ENCODE measurements around the gene ASTN2.

Gene ASTN2

GRCh38 chr9:117293206-117294114, 121.4 kb downstream of the ASTN2 start:
- DNase-seq (ENCODE audit: insufficient read length, low spot score): no peak
- no peak for FAIRE-seq
- no peak for TF ChIP-seq CTCF (IDR thresholded peaks at IDR 0.05; ENCODE audit: insufficient read depth, missing control alignments)

DNA sequence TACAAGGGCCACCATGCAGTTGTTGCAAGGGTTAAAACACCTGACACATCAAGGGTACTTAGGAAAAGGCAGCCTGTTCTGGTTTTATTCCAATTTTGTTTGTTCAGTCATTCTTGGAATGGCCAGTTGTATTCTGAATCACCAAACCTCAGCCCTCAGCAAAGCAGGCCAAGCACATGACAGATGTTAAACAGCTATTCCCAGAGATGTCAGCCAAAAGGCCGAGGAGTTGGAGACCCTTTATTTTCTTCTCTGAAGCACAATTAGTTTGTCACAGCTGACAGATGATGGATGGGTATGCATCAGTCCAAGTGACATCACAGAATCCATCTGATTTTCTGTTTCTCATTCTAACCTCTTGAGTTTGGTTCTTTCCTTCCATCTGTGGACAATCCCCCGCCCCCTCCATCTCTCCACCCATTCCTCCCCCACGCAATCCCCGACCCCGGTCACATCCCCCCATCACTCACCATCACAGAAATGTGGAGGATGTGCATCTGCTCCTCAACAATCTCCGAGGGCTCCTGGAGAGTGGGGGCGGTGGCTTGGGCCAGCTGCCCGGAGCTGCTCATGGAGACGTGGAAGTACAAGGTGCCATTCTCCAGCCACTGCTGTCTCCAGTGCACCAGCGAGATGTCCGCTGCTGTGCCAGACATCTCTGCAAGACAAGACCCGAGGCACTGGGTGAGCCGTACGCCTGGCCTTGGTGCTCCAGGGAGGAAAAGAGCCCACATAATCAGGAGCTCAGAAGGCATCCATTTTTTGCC, 123.8 kb downstream of the ASTN2 start:
- FAIRE-seq (no peak), DNase-seq (ENCODE audit: insufficient read length, low spot score) (no peak)
- TF ChIP-seq CTCF (IDR thresholded peaks at IDR 0.05; ENCODE audit: insufficient read depth, missing control alignments): no peak

- TF ChIP-seq CTCF (IDR thresholded peaks at IDR 0.05; ENCODE audit: insufficient read depth, missing control alignments): no peak
- no peak for DNase-seq (ENCODE audit: insufficient read length, low spot score)
- no peak for FAIRE-seq
Measured at GRCh38 chr9:117290306-117290840, 124.5 kb downstream of the ASTN2 start.

DNA sequence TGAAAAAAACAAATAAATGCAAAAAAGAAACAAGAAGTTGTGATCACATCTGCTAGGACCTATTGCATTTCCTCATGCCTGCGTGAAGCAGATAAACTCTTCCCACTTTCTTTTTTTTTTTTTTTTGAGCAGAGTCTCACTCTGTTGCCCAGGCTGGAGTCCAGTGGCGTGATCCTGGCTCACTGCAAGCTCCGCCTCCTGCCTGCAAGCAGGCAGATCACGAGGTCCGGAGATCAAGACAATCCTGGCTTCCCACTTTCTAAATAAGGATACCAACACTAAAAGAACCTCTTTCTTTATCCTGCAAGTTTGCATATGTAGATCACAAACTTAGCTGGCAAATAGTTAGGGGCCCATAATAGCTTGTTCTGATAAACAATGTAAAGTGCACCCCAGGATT, 128.6 kb downstream of the ASTN2 start:
- FAIRE-seq (no peak), DNase-seq (ENCODE audit: insufficient read length, low spot score) (no peak)
- TF ChIP-seq CTCF (IDR thresholded peaks at IDR 0.05; ENCODE audit: insufficient read depth, missing control alignments): no peak

DNA sequence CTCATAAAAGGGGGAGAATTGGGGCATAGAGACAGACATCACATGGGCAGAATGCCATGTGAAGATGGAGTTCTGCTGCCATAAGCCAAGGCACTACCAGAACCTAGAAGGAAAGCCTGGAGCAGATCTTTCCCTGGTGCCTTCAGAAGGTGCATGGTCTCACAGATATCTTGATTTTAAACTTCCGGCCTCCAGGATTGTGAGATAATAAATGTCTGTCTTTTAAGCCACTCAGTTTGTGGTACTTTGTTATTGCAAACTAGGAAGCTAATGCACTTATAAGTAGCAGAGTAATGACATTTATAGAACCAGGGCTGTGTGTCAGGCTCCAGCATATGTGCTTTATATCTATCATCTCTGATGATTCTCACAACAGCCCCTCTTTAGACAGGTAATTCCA, 130.4 kb downstream of the ASTN2 start:
- no peak for TF ChIP-seq CTCF (IDR thresholded peaks at IDR 0.05; ENCODE audit: insufficient read depth, missing control alignments)
- FAIRE-seq (no peak), DNase-seq (ENCODE audit: insufficient read length, low spot score) (no peak)

- no peak for TF ChIP-seq CTCF (IDR thresholded peaks at IDR 0.05; ENCODE audit: insufficient read depth, missing control alignments)
- no peak for DNase-seq (ENCODE audit: insufficient read length, low spot score)
- no peak for FAIRE-seq
Measured at GRCh38 chr9:117282541-117282940, 132.3 kb downstream of the ASTN2 start.
